ENCODE results near the gene EXOG. TPM values are rescaled to one million over a fixed set of nuclear protein-coding genes. Genes with fewer than 3 reads are reported as not detected.

EXOG gene
- total RNA-seq, 1 experiment from 2014 or later = 8.3 TPM

- TF ChIP-seq SRF (IDR thresholded peaks at IDR 0.05; ENCODE audit: low read depth) (no peak), CBX3 (IDR thresholded peaks at IDR 0.05; ENCODE audit: low read depth) (no peak), CEBPB (IDR thresholded peaks at IDR 0.05; ENCODE audit: low read depth) (no peak), RAD21 (IDR thresholded peaks at IDR 0.05; ENCODE audit: low read depth) (no peak), EZH2phosphoT487 (IDR thresholded peaks at IDR 0.05; ENCODE audit: borderline replicate concordance) (no peak)
- TF ChIP-seq, protein P1, sequence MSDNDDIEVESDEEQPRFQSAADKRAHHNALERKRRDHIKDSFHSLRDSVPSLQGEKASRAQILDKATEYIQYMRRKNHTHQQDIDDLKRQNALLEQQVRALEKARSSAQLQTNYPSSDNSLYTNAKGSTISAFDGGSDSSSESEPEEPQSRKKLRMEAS (IDR thresholded peaks at IDR 0.05) = no peak
- TF ChIP-seq, protein P2, sequence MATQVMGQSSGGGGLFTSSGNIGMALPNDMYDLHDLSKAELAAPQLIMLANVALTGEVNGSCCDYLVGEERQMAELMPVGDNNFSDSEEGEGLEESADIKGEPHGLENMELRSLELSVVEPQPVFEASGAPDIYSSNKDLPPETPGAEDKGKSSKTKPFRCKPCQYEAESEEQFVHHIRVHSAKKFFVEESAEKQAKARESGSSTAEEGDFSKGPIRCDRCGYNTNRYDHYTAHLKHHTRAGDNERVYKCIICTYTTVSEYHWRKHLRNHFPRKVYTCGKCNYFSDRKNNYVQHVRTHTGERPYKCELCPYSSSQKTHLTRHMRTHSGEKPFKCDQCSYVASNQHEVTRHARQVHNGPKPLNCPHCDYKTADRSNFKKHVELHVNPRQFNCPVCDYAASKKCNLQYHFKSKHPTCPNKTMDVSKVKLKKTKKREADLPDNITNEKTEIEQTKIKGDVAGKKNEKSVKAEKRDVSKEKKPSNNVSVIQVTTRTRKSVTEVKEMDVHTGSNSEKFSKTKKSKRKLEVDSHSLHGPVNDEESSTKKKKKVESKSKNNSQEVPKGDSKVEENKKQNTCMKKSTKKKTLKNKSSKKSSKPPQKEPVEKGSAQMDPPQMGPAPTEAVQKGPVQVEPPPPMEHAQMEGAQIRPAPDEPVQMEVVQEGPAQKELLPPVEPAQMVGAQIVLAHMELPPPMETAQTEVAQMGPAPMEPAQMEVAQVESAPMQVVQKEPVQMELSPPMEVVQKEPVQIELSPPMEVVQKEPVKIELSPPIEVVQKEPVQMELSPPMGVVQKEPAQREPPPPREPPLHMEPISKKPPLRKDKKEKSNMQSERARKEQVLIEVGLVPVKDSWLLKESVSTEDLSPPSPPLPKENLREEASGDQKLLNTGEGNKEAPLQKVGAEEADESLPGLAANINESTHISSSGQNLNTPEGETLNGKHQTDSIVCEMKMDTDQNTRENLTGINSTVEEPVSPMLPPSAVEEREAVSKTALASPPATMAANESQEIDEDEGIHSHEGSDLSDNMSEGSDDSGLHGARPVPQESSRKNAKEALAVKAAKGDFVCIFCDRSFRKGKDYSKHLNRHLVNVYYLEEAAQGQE (IDR thresholded peaks at IDR 0.05; ENCODE audit: low read depth) = no peak
- RAD21 ChIA-PET (ENCODE audit: low non-redundant PET in 1 of 2, low total read pairs in 2 of 2, uncharacterized antibody in 2 of 2, unreplicated experiment in 2 of 2) = no interaction called here
- intact Hi-C loops (cut with micrococcal nuclease) = no loop called here
Measured at GRCh38 chr3:38563886-38564270, 67.7 kb downstream of the EXOG start.

More at GRCh38 chr3:38563886-38564270, 67.7 kb downstream of the EXOG start:
- no peaks in the 10 kb centered on the region for H3K79me2 ChIP-seq (ENCODE audit: insufficient read depth, low read length)
- H3K36me3 ChIP-seq (ENCODE audit: control insufficient read depth in 1 of 2, insufficient read depth in 2 of 2, low read length in 2 of 2) = no peaks in the 10 kb centered on the region; a peak in 1 of 4 replicates
- H3K9ac ChIP-seq (ENCODE audit: low read length) = no peak overlapping the region
- BruUV-seq (replicated peaks) = no TSS peak
- no peaks in the 10 kb centered on the region for H3K9me2 ChIP-seq (ENCODE audit: insufficient read depth)
- ATAC-seq = no peak
- ChIA-PET CTCF (no interaction called here), POLR2A (no interaction called here)
- H2AFZ ChIP-seq (ENCODE audit: low read depth, low read length, poor library complexity, severe bottlenecking) = no peak overlapping the region
- no peaks in the 10 kb centered on the region for H4K20me1 ChIP-seq (ENCODE audit: insufficient read depth)
- no peak overlapping the region for H3K4me2 ChIP-seq (ENCODE audit: low read length)
- no peak overlapping the region for H3K4me3 ChIP-seq (replicated peaks in 1 of 2; ENCODE audit: low read depth in 1 of 2, low read length in 2 of 2)
- no peaks in the 10 kb centered on the region for H3K9me3 ChIP-seq (ENCODE audit: control insufficient read depth in 1 of 2, insufficient read depth in 1 of 2, low read depth in 1 of 2, low read length in 2 of 2)
- no peak for DNase-seq (ENCODE audit: low read depth, low spot score)
- no peaks in the 10 kb centered on the region for H3K4me1 ChIP-seq (ENCODE audit: control insufficient read depth in 1 of 2, insufficient read depth in 2 of 2, low read length in 2 of 2)
- no peak overlapping the region for H3K27ac ChIP-seq (ENCODE audit: low read depth, low read length)
- no peaks in the 10 kb centered on the region for H3K27me3 ChIP-seq (ENCODE audit: insufficient read depth, low read length)
